Tibial nerve (tissue), 3 donors: ENCODE measurements around the gene SNTB2.

Experiments
- CTCF ChIP-seq, 5 experiments: fragments of 200-600 bp in 3 of 5; fragments of 450-650 bp in 2 of 5; sonication (generic) in 3 of 5; IDR thresholded peaks; one replicate each; pipeline ENCODE4 v1.5.1; 2016 to 2019; ENCODE audit warnings: antibody characterized with exemption in 5 of 5, mild to moderate bottlenecking in 3 of 5, moderate library complexity in 2 of 5
- POLR2A ChIP-seq, 2 donors: fragments of 450-650 bp; IDR thresholded peaks; one replicate each; pipeline ENCODE4 v1.6.1; 2017; ENCODE audit warnings: antibody characterized with exemption in 2 of 2, mild to moderate bottlenecking in 2 of 2, moderate library complexity in 2 of 2

GRCh38 chr16:69145658-69146057 is 41.3 kb upstream of the SNTB2 start:
- TF ChIP-seq CTCF (IDR thresholded peaks at IDR 0.05) (no peak), POLR2A (IDR thresholded peaks at IDR 0.05) (no peak)
